MCF 10A (cell line): Measurements from ENCODE around the gene PNCK. TPM values are rescaled to one million over a fixed set of nuclear protein-coding genes. Genes with fewer than 3 reads are reported as not detected.

Experiments
- BruUV-seq: library from RNA; stranded (reverse); fragments of 400-500 nt; replicated peaks from 2 replicates; lab custom pipeline; 2021; lab: Mats Ljungman, UMichigan
- CTCF ChIA-PET: fragments of 300-600 bp; sonication (Branson Sonifier 250); formaldehyde crosslinking; extraction: SDS; loops from one replicate; lab custom pipeline; 2021; ENCODE audit warnings: antibody characterized with exemption, inconsistent platforms; lab: Yijun Ruan, JAX
- POLR2A ChIA-PET: fragments of 300-600, 350-650 bp; sonication (Branson Sonifier 250); formaldehyde crosslinking; extraction: SDS; loops from one replicate; lab custom pipeline; 2020; ENCODE audit warnings: antibody characterized with exemption, inconsistent platforms; lab: Yijun Ruan, JAX
- DNase-seq: peaks from one replicate; pipeline ENCODE4 v3.0.0-alpha.2; 2018; ENCODE audit not compliant: unreplicated experiment
- H3K27ac Mint-ChIP-seq: one replicate; pipeline ENCODE4 v1.8.0; 2022; ENCODE audit warnings: mild to moderate bottlenecking, low read depth, mixed read lengths; ENCODE audit not compliant: unreplicated experiment
- H3K27me3 Mint-ChIP-seq: one replicate; pipeline ENCODE4 v1.8.0; 2022; ENCODE audit warnings: mixed read lengths; ENCODE audit not compliant: insufficient read depth, unreplicated experiment
- H3K36me3 Mint-ChIP-seq: one replicate; pipeline ENCODE4 v1.8.0; 2022; ENCODE audit warnings: mild to moderate bottlenecking, moderate library complexity, mixed read lengths; ENCODE audit not compliant: insufficient read depth, unreplicated experiment
- H3K4me1 Mint-ChIP-seq: one replicate; pipeline ENCODE4 v1.8.0; 2022; ENCODE audit warnings: mixed read lengths; ENCODE audit not compliant: insufficient read depth, unreplicated experiment
- H3K4me3 Mint-ChIP-seq: one replicate; pipeline ENCODE4 v1.8.0; 2022; ENCODE audit warnings: mild to moderate bottlenecking, moderate library complexity, mixed read lengths; ENCODE audit not compliant: unreplicated experiment
- H3K9me3 Mint-ChIP-seq: one replicate; pipeline ENCODE4 v1.8.0; 2022; ENCODE audit warnings: mixed read lengths; ENCODE audit not compliant: unreplicated experiment
- intact Hi-C: fragments of 100-400 bp; cut with micrococcal nuclease; formaldehyde crosslinking; loops from 2 replicates; pipeline ENCODE4 v1.14.1; 2022
- total RNA-seq: library from RNA; stranded (reverse); gene quantifications from 2 replicates; pipeline ENCODE4 v1.2.3, GENCODE V29; 2022
- TF ChIP-seq, protein P1 (sequence below): fragments of 200-600 bp; IDR thresholded peaks from one replicate; pipeline ENCODE4 v1.8.0; 2022; ENCODE audit warnings: antibody characterized with exemption, mild to moderate bottlenecking; ENCODE audit not compliant: unreplicated experiment

Gene PNCK
- total RNA-seq, 1 experiment from 2014 or later: not detected

DNA sequence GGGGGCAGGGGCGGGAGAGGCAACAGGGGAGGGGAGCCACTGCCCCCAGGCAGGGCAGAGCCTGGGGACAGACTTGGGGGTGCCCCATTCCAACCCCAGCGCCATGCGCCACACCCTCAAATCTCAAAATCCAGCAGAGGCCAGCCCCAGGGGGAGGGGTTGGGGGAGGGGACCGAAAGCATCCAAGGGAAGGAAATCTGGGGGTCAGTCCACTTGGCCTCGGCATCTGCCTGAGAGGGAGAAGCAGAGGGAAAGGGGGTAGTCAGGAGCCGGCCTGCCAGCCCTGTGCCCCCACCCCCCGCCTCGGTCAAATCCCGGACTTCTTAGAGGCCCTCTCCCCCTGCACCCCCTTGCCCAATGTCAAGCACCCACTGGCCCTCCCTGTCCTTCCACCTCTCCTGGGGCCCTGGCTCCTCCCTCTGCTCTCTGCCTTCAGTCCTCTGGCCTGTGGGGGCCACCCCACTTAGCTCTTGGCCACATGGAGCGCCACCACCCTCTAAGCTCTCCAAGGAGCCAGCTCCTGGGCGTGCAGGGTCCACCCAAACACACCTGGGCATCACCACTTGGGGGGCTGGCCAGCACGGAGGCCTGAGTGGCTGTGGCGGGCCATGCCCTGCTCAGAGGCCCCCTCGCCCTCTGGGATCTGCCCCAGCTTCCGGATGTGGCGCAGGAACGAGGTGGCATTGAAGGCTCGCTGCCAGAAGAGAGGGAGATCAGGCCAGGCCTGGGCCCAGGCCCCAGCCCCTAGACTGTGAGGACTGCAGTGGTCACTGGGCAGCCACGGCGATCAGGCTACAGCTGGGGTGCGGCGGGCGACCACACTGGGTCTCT is 3.5 kb downstream of the PNCK start:
- Mint-ChIP-seq H3K4me1 (no peaks in the 10 kb centered on the region), H3K4me3 (no peak overlapping the region), H3K27me3 (no peaks in the 10 kb centered on the region), H3K27ac (no peak overlapping the region), H3K36me3 (no peaks in the 10 kb centered on the region), H3K9me3 (no peaks in the 10 kb centered on the region)
- intact Hi-C loops: loop anchor here (5.0 kb wide), 2 partner anchors 113 to 133 kb away; no protein-coding TSS in a partner anchor
- ChIA-PET POLR2A (no interaction called here), CTCF (interaction anchor here (0.5 to 4.0 kb wide), 9 partner anchors 17 to 750 kb away, joined by 3 to 45 read pairs (median 4); no protein-coding TSS in a partner anchor)
- DNase-seq: no peak
- no TSS peak for BruUV-seq
- TF ChIP-seq, protein P1, sequence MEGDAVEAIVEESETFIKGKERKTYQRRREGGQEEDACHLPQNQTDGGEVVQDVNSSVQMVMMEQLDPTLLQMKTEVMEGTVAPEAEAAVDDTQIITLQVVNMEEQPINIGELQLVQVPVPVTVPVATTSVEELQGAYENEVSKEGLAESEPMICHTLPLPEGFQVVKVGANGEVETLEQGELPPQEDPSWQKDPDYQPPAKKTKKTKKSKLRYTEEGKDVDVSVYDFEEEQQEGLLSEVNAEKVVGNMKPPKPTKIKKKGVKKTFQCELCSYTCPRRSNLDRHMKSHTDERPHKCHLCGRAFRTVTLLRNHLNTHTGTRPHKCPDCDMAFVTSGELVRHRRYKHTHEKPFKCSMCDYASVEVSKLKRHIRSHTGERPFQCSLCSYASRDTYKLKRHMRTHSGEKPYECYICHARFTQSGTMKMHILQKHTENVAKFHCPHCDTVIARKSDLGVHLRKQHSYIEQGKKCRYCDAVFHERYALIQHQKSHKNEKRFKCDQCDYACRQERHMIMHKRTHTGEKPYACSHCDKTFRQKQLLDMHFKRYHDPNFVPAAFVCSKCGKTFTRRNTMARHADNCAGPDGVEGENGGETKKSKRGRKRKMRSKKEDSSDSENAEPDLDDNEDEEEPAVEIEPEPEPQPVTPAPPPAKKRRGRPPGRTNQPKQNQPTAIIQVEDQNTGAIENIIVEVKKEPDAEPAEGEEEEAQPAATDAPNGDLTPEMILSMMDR: no peak

DNA sequence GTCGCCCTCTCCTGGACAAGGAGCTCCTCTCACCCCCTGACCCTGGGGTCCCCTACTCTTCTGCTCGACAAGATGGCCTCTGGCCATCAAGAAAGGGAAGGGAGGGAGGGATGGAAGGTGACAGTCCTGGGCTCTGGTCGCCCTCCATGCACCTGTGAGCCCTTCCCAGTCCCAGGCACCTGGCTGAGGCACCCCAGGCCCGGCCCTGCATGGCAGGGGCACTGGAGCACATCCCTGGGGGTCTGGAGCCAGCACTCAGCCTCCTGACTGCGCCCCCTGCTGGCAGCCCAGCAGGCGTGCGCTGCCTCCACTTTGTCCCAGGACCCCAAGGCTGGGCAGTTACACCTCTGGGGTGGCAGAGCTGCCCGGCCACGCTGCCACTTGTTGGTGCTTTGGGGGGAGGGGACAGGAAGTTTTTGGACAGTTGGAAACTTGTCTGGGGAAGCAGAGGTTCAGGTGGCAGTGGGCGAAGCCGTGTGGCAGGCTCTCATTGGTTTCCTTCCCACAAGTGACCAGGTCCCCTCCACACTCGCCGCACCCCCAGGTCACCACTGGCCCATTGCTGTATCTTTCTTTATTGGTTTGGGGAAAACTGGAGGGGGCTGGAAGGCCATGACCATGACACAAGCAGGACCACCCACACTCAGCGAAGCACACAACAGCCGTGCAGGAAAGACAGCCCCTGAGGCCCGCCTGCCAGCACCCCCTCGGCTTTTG is 4.3 kb downstream of the PNCK start:
- Mint-ChIP-seq H3K27me3 (no peaks in the 10 kb centered on the region), H3K9me3 (no peaks in the 10 kb centered on the region), H3K4me3 (no peak overlapping the region), H3K4me1 (no peaks in the 10 kb centered on the region), H3K36me3 (no peaks in the 10 kb centered on the region), H3K27ac (no peak overlapping the region)
- TF ChIP-seq, protein P1: peak; percentile 67
- intact Hi-C loops: loop anchor here (5.0 kb wide), 2 partner anchors 112 to 132 kb away; no protein-coding TSS in a partner anchor
- ChIA-PET POLR2A (no interaction called here), CTCF (interaction anchor here (0.5 to 4.0 kb wide), 19 partner anchors 9 to 1424 kb away, joined by 3 to 45 read pairs (median 4); no protein-coding TSS in a partner anchor)
- BruUV-seq: no TSS peak
- no peak for DNase-seq

DNA sequence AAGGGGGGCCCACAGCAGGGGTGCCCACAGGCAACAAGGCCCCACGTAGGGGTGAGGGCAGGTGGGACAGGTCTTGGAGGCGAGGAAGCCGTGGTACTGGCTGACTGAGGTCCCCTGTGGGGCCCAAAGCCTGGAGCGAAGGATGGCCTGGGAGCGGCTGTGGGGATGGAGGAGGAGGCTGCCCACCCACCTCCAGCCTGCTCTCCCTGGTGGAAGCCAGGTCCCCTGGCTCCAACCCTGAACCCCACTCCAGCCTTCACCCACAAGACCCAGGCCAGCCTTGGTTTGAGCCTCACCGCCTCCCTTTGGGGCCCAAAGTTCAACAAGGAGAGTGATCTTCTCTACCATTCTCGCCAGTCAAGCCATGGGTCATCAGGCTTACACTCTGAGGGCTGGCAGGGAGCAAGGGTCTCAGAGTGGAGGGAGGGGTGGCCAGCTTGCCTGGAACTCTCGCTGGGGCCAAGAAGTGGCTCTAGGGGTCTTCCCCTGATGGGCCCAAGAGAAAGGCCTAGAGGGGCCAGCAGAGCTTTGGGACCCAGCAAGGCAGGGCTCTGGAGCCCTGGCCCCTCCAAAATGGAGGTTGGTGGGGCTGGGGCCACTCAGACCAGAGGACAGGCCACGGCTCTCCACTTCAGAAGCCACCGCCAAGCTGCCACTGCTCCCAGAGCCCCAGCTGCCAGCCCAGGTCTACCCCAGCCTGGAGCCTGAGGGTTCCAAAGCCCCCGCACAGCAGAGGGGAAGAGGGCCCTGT is 5.0 kb downstream of the PNCK start:
- no peak overlapping the region for H3K27ac Mint-ChIP-seq
- H3K4me1 Mint-ChIP-seq: no peaks in the 10 kb centered on the region
- intact Hi-C loops: loop anchor here (5.0 kb wide), 2 partner anchors 111 to 131 kb away; no protein-coding TSS in a partner anchor
- no peak overlapping the region for H3K4me3 Mint-ChIP-seq
- ChIA-PET POLR2A (no interaction called here), CTCF (interaction anchor here (0.5 to 4.0 kb wide), 28 partner anchors 8 to 1424 kb away, joined by 3 to 45 read pairs (median 4); partner anchors contain the start of gene DUSP9)
- H3K9me3 Mint-ChIP-seq: no peaks in the 10 kb centered on the region
- TF ChIP-seq, protein P1: no peak
- DNase-seq: no peak
- H3K27me3 Mint-ChIP-seq: no peaks in the 10 kb centered on the region
- no TSS peak for BruUV-seq
- H3K36me3 Mint-ChIP-seq: no peaks in the 10 kb centered on the region
